ENCODE measurements around the gene EDN3. TPM values are rescaled to one million over a fixed set of nuclear protein-coding genes. Genes with fewer than 3 reads are reported as not detected.

Gene EDN3
- total and polyA plus RNA-seq, 2 of the 8 experiments (the other 6 are each of a cell fraction or from before 2014, with no cell fraction given), result 0.17 to 0.38 TPM

- Histone ChIP-seq H2BK12ac (ENCODE audit: low read depth, low read length) (no peak overlapping the region), H3K18ac (ENCODE audit: extremely low read depth, low read length) (no peak overlapping the region), H3K4ac (replicated peaks; ENCODE audit: insufficient read length, low read depth, low read length) (no peak overlapping the region), H3K9ac (replicated peaks in 1 of 4; ENCODE audit: extremely low read depth in 1 of 4, low read depth in 3 of 4, low read length in 3 of 4) (no peak overlapping the region), H3K27me3 (replicated peaks in 1 of 4; ENCODE audit: control insufficient read depth in 3 of 4, extremely low read depth in 1 of 4, insufficient read depth in 3 of 4, low read length in 3 of 4) (peaks cover 23 to 43% (median 42%) of the 10 kb centered on the region in 4 experiments), H2BK120ac (replicated peaks; ENCODE audit: low read depth, low read length) (no peak overlapping the region), H3K4me2 (ENCODE audit: insufficient read depth in 1 of 2, low read depth in 2 of 2, low read length in 2 of 2) (no peak overlapping the region), H3K14ac (ENCODE audit: insufficient read length) (no peak overlapping the region), H3K27ac (ENCODE audit: low read depth, low read length) (no peak overlapping the region), H4K8ac (ENCODE audit: extremely low read depth, insufficient read depth, low read length) (no peak overlapping the region), H3K36me3 (ENCODE audit: control insufficient read depth in 2 of 4, insufficient read depth in 4 of 4, low read length in 3 of 4) (no peaks in the 10 kb centered on the region), H3K4me1 (replicated peaks in 1 of 4; ENCODE audit: control insufficient read depth in 3 of 4, insufficient read depth in 4 of 4, low read length in 3 of 4) (peaks cover 0 to 2% (median 0%) of the 10 kb centered on the region in 4 experiments; a peak in 2 of 7 replicates), H3K56ac (replicated peaks; ENCODE audit: insufficient read length, low read depth, low read length) (no peak overlapping the region), H4K91ac (replicated peaks; ENCODE audit: insufficient read length, low read length) (no peak overlapping the region), H3K79me2 (ENCODE audit: control insufficient read depth in 1 of 2, insufficient read depth in 2 of 2, low read length in 2 of 2) (no peaks in the 10 kb centered on the region), H2AK5ac (ENCODE audit: low read depth, low read length) (no peak overlapping the region), H3K9me3 (ENCODE audit: insufficient read depth in 2 of 2, low read depth in 1 of 2, low read length in 1 of 2) (no peaks in the 10 kb centered on the region), H4K20me1 (replicated peaks in 1 of 2; ENCODE audit: control insufficient read depth in 1 of 2, insufficient read depth in 2 of 2, low read length in 2 of 2) (peaks cover 0 to 4% of the 10 kb centered on the region in 2 experiments), H4K5ac (ENCODE audit: insufficient read length, low read depth, low read length) (no peak overlapping the region), H3K23me2 (ENCODE audit: low read depth, low read length) (peaks cover 4% of the 10 kb centered on the region; the same call in 1 of the 2 replicates), H2BK5ac (ENCODE audit: low read depth, low read length) (no peak overlapping the region), H2BK20ac (ENCODE audit: low read length) (no peak overlapping the region), H3K4me3 (ENCODE audit: extremely low read depth in 1 of 4, insufficient read depth in 2 of 4, low read depth in 3 of 4, low read length in 4 of 4) (no peak overlapping the region), H3K23ac (ENCODE audit: insufficient read length) (no peak overlapping the region), H3K79me1 (ENCODE audit: low read depth, low read length) (no peaks in the 10 kb centered on the region), H2BK15ac (ENCODE audit: low read length) (no peak overlapping the region), H2AFZ (ENCODE audit: low read length) (no peak overlapping the region)
- FAIRE-seq, result no peak
- no peak for DNase-seq (ENCODE audit: low read depth in 1 of 2, low spot score in 2 of 2)
- POLR2A ChIA-PET (ENCODE audit: partially characterized antibody), result no interaction called here
- WGBS, 2 experiments (ENCODE audit: extremely low coverage in 1 of 2, insufficient coverage in 1 of 2, insufficient read length in 1 of 2, insufficient replicate concordance in 2 of 2, low coverage in 1 of 2, low lambda C conversion rate in 2 of 2, missing lambda C conversion rate in 1 of 2), result 96% methylated on average over 7 of the region's 7 CpGs; no CpG with 5 or more reads in 1 of the 2 experiments
- CTCF ChIA-PET (ENCODE audit: partially characterized antibody), result interaction anchor here (0.7 to 2.5 kb wide), 4 partner anchors 11 to 208 kb away, joined by 3 to 8 read pairs (median 4); no protein-coding TSS in a partner anchor
- TF ChIP-seq POU5F1 (IDR thresholded peaks at IDR 0.05; ENCODE audit: low read depth, low read length) (no peak), JUN (IDR thresholded peaks at IDR 0.05; ENCODE audit: low read depth, low read length) (no peak), CBX8 (IDR thresholded peaks at IDR 0.05; ENCODE audit: borderline replicate concordance, low read depth, low read length) (no peak), NRF1 (IDR thresholded peaks at IDR 0.05; ENCODE audit: low read depth, low read length) (no peak), CBX5 (IDR thresholded peaks at IDR 0.05; ENCODE audit: low read depth, low read length) (no peak), CHD2 (IDR thresholded peaks at IDR 0.05; ENCODE audit: low read length) (no peak), SIN3A (conservative IDR thresholded peaks at IDR 0.05 in 1 of 2, IDR thresholded peaks at IDR 0.05 in 1 of 2; ENCODE audit: low read depth in 1 of 2, low read length in 2 of 2) (no peak), EZH2 (IDR thresholded peaks at IDR 0.05; ENCODE audit: low read depth, low read length, severe bottlenecking) (no peak), TBP (IDR thresholded peaks at IDR 0.05; ENCODE audit: low read depth, low read length) (no peak), POLR2AphosphoS5 (IDR thresholded peaks at IDR 0.05; ENCODE audit: low read depth, low read length) (no peak), KDM4A (IDR thresholded peaks at IDR 0.05; ENCODE audit: low read depth, low read length, severe bottlenecking) (no peak), FOSL1 (IDR thresholded peaks at IDR 0.05; ENCODE audit: insufficient read depth, low read depth, low read length) (no peak), TCF12 (IDR thresholded peaks at IDR 0.05; ENCODE audit: low read depth, low read length) (no peak), ATF3 (IDR thresholded peaks at IDR 0.05; ENCODE audit: insufficient read depth, low read depth, low read length) (no peak)
Measured at GRCh38 chr20:59297686-59298085, 2.7 kb upstream of the EDN3 start.
